KMS-11 (cell line): ENCODE measurements around the gene ZNF783.
"Not testable (repeated sequence)": the region's sequence is repeated elsewhere in the genome, so short reads cannot be mapped to it uniquely, and the experiment has no call there.

Experiments
- H2AFZ ChIP-seq: fragments of 200-600 bp; sonication (generic); 2 replicates; pipeline ENCODE4 v1.6.1; 2016; ENCODE audit warnings: antibody characterized with exemption, mixed run types, low read depth
- H3K27ac ChIP-seq: fragments of 200-600 bp; sonication (generic); 2 replicates; pipeline ENCODE4 v1.6.1; 2016; ENCODE audit warnings: mild to moderate bottlenecking, mixed run types
- H3K27me3 ChIP-seq: fragments of 200-600 bp; sonication (generic); 2 replicates; pipeline ENCODE4 v1.6.1; 2017; ENCODE audit warnings: mild to moderate bottlenecking, low read depth, mixed run types, moderate library complexity; ENCODE audit not compliant: insufficient read depth
- H3K36me3 ChIP-seq: fragments of 200-600 bp; sonication (generic); 2 replicates; pipeline ENCODE4 v1.6.1; 2017; ENCODE audit warnings: mild to moderate bottlenecking, mixed run types; ENCODE audit not compliant: insufficient read depth
- H3K4me1 ChIP-seq: fragments of 200-600 bp; sonication (generic); 2 replicates; pipeline ENCODE4 v1.6.1; 2016; ENCODE audit warnings: mild to moderate bottlenecking, low read depth, mixed run types; ENCODE audit not compliant: poor library complexity, severe bottlenecking
- H3K4me2 ChIP-seq: fragments of 200-600 bp; sonication (generic); 2 replicates; pipeline ENCODE4 v1.7.0; 2016; ENCODE audit warnings: mild to moderate bottlenecking, mixed run types
- H3K4me3 ChIP-seq: fragments of 200-600 bp; sonication (generic); IDR thresholded peaks from 2 replicates; pipeline ENCODE4 v1.6.1; 2017; ENCODE audit warnings: low read depth, low read length, mixed read lengths; ENCODE audit not compliant: insufficient read depth
- H3K79me2 ChIP-seq: fragments of 200-600 bp; sonication (generic); 2 replicates; pipeline ENCODE4 v1.6.1; 2016; ENCODE audit warnings: low read depth, mixed run types; ENCODE audit not compliant: insufficient read depth
- H3K9ac ChIP-seq: fragments of 200-600 bp; sonication (generic); 2 replicates; pipeline ENCODE4 v1.6.1; 2016; ENCODE audit warnings: mild to moderate bottlenecking, mixed run types
- H4K20me1 ChIP-seq: fragments of 200-600 bp; sonication (generic); 2 replicates; pipeline ENCODE4 v1.6.1; 2016; ENCODE audit warnings: mild to moderate bottlenecking, mixed run types; ENCODE audit not compliant: insufficient read depth
- CTCF ChIP-seq: fragments of 200-600 bp; sonication (generic); conservative IDR thresholded peaks from 2 replicates; pipeline ENCODE4 v1.6.1; 2017; ENCODE audit warnings: low read depth, mild to moderate bottlenecking, antibody characterized with exemption, low read length, moderate library complexity, mixed read lengths

ZNF783 gene

DNA sequence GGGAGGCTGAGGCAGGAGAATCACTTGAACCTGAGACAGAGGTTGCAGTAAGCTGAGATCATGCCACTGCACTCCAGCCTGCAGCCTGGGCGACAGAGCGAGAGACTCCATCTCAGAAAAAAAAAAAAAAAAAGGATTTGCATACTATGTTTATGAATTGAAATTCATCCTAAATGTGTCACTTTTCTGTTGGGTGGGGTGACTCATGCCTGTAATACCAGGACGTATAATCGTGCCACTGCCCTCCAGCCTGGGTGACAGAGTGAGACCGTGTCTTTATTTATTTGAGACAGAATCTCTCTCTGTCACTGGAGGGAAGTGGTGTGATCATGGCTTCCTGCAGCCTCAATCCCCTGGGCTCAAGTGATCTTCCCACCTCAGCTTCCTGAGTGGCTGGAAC lies 16.8 kb upstream of the ZNF783 start:
- no peak overlapping the region for H3K4me2 ChIP-seq

DNA sequence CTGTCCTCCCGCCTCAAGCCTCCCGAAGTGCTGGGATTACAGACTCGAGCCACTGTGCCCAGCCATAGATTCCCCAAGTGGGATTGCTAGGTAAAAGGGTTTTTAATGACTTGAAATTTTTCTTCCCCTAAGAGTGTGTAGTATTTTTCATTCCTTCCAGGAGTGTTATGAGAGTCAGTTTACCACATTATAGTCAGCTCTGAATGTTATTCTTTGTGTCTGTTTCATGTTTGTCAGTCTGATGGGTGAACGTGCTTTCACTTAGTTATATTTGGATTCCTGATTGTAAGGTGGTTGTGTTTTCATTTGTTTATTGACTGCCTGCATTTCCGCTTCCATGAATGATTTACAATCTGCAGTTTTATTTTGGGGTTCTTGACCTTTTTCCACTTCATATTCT lies 16.3 kb upstream of the ZNF783 start:
- H3K9ac ChIP-seq = no peak overlapping the region
- H3K36me3 ChIP-seq = 0 out of 2 replicates have a peak, but pooled peaks cover 4% of the 10 kb centered on the region
- H3K4me1 ChIP-seq = peaks cover 2% of the 10 kb centered on the region
- no peaks in the 10 kb centered on the region for H3K27me3 ChIP-seq
- no peak for TF ChIP-seq CTCF
- H4K20me1 ChIP-seq = 0 out of 2 replicates have a peak, but pooled peaks cover 4% of the 10 kb centered on the region
- H3K4me2 ChIP-seq = no peak overlapping the region
- peaks cover 40% of the 10 kb centered on the region for H3K79me2 ChIP-seq
- H2AFZ ChIP-seq = no peak overlapping the region
- H3K27ac ChIP-seq = no peak overlapping the region
- H3K4me3 ChIP-seq = no peak overlapping the region

More for the DNA sequence above, 16.8 kb upstream of the ZNF783 start:
- Histone ChIP-seq H3K36me3 (0 out of 2 replicates have a peak, but pooled peaks cover 4% of the 10 kb centered on the region), H3K9ac (no peak overlapping the region), H3K4me1 (peaks cover 7% of the 10 kb centered on the region), H3K27ac (no peak overlapping the region), H4K20me1 (0 out of 2 replicates have a peak, but pooled peaks cover 4% of the 10 kb centered on the region), H3K27me3 (no peaks in the 10 kb centered on the region), H3K79me2 (peaks cover 45% of the 10 kb centered on the region), H3K4me3 (no peak overlapping the region), H2AFZ (no peak overlapping the region)
- TF ChIP-seq CTCF = no peak

- Histone ChIP-seq H3K27ac (no peak overlapping the region), H3K79me2 (peaks cover 23% of the 10 kb centered on the region; the same call in 1 of the 2 replicates), H3K4me3 (no peak overlapping the region), H3K27me3 (no peaks in the 10 kb centered on the region), H2AFZ (no peak overlapping the region), H3K4me2 (no peak overlapping the region), H3K9ac (no peak overlapping the region), H3K4me1 (no peaks in the 10 kb centered on the region), H3K36me3 (no peaks in the 10 kb centered on the region; the same call in 1 of the 2 replicates), H4K20me1 (no peaks in the 10 kb centered on the region)
- no peak for TF ChIP-seq CTCF
Observed at GRCh38 chr7:149248777-149249176, 13.2 kb upstream of the ZNF783 start.

DNA sequence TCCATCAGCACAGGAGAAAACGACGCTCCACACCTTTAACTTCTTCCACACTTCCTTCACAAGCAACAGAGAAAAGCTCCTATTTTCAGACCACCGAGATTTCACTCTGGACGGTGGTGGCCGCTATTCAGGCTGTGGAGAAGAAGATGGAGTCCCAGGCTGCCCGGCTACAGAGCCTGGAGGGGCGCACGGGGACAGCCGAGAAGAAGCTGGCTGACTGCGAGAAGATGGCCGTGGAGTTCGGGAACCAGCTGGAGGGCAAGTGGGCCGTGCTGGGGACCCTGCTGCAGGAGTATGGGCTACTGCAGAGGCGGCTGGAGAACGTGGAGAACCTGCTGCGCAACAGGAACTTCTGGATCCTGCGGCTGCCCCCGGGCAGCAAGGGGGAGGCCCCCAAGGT lies 11.8 kb upstream of the ZNF783 start:
- H3K4me3 ChIP-seq, H4K20me1 ChIP-seq, H3K9ac ChIP-seq, H3K4me2 ChIP-seq, H3K27ac ChIP-seq, H3K4me1 ChIP-seq, H2AFZ ChIP-seq, H3K27me3 ChIP-seq, H3K36me3 ChIP-seq: not testable (repeated sequence)
- H3K79me2 ChIP-seq = peaks cover 14% of the 10 kb centered on the region; the same call in 1 of the 2 replicates

DNA sequence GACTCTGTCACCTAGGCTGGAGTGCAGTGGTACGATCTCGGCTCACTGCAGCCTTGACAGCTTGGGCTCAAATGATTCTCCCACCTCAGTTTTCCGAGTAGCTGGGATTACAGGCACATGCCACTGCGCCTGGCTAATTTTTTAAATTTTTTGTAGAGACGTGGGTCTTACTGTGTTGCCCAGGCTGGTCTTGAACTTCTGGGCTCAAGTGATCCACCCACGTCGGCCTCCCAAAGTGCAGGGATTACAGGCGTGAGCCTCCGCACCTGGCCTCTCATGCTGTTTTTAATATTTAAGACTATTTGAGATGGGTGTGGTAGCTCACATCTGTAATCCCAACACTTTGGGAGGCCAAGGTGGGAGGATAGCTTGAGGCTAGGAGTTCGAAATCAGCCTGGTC lies 10.5 kb upstream of the ZNF783 start:
- not testable (repeated sequence) for H2AFZ ChIP-seq, H3K79me2 ChIP-seq, H3K27me3 ChIP-seq, H3K4me3 ChIP-seq, H3K36me3 ChIP-seq, H3K9ac ChIP-seq, H3K4me1 ChIP-seq, H4K20me1 ChIP-seq, H3K4me2 ChIP-seq, H3K27ac ChIP-seq
